ENCODE data around the gene RYR2.
"Not testable (repeated sequence)": the region's sequence is repeated elsewhere in the genome, so short reads cannot be mapped to it uniquely, and the experiment has no call there.

Gene RYR2

DNA sequence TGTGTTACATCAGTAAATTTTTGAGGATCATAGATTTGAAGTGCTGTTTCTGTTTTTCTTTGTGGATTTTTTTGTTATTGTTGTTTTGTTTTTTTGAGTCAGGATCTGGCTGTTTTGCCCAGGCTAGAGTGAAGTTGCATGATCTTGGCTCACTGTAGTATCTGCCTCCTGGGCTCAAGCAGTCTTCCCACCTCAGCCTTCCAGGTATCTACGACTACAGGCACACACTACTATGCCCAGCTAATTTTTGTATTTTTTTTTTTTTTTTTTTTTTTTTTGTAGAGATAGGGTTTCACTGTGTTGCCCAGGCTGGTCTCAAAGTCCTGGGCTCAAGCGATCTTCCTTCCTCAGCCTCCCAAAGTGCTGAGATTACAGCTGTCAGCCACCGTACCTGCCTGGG lies 236.0 kb downstream of the RYR2 start:
- not testable (repeated sequence) for DNase-seq

DNA sequence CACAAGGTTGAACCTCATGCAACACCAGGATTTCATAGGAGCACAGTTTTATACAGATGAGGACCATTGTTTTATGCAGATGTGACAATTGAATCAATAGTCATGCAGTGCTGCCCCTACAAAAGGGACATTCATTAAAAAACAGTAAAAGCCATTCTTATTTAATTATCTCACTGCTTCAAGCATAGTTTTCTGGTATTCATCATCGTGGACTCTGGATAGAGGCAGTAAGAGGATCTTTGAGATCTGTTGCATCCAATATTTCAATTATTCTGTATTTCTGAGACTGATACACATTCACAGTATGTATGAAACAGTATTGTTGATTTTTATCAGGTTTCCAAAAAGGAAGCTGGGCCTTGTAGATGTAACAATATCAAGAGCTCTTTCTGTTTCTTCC lies 237.6 kb downstream of the RYR2 start:
- DNase-seq = no peak

DNA sequence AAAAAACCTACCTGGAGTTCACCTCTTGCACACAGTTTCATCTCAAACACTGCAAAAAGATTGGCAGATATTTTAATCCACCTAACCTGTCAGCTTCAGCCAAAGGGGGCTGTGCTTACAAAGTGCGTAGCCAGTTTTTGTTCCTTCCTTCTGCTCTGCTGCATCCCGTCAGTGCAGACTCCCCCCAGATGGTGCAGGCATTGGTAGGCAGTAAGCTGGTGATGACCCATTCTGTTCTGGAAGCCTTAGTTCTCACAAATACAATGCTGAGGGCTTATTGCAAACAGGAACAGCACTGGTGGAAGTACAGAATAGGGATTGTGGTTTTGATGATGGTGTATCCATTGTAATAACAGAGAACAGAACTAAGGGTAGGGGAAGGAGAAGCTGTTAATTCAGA lies 239.5 kb downstream of the RYR2 start:
- DNase-seq = no peak

DNA sequence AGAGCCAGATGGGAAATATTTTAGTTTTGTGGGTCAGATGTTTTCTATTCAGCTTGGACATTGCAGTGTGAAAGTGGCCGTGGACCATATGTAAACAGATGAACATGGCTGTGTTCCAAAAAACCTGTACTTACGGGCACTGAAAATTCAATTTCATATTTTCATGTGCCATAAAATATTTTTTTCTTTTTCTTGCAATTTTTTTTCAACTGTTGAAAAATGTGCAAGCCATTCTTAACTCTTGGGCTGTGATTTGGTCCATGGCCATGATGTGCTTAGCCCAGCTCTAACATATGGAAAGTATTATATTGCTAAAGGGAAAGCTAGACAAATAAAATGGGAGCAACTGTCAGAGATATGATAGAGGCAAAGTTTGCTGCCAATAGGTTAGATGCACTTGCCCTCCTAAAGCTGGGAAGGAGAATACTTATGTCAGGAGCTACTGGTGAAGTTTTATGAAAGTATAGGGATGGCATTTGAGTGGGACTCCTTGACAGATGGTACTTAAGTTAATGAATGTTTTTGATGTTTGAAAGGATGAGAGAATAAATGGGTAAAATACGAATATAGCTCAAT lies 240.3 kb downstream of the RYR2 start:
- DNase-seq = no peak

DNA sequence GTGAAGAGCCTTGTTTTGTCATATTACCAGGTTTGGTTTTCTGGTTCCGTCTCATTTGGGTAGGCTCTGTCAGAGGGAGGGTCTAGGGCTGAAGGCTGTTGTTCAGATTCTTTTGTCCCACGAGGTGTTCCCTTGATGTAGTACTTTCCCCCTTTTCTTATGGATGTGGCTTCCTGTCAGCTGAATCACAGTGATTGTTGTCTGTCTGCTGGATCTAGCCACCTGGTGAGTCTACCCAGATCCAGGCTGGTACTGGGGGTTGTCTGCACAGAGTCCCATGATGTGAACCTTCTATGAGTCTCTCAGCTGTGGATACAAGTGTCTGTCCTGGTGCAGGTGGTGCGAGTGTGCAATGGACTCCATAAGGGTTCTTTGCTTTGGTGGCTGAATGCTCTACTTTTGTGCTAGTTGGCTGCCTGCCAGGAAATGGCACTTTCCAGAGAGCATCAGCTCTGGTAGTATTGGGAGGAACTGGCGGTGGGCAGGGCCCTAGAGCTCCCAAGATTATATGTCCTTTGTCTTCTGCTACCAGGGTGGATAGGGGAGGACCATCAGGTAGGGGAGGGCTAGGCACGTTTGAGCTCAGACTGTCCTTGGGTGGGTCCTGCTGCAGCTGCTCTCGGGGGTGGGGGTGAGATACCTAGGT lies 246.0 kb downstream of the RYR2 start:
- no peak for DNase-seq

DNA sequence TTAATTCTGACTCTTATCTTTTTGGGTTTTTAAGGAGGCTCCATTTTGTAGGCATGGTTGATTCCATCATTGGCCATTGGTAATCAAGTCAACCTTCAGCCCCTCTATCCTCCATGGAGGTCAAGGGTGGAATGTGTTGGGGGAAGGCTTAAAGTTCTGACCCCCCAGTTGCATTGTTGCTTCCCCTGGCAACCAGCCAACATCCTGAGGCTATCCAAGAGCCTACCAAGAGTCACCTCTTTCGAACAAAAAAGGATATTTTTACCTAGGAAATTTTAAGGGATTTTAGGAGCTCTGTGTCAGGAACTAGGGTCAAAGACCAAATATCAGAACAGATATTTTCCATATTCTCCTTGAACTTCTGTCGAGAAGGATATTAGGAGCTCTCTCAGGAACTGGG lies 251.8 kb downstream of the RYR2 start:
- DNase-seq = no peak

DNA sequence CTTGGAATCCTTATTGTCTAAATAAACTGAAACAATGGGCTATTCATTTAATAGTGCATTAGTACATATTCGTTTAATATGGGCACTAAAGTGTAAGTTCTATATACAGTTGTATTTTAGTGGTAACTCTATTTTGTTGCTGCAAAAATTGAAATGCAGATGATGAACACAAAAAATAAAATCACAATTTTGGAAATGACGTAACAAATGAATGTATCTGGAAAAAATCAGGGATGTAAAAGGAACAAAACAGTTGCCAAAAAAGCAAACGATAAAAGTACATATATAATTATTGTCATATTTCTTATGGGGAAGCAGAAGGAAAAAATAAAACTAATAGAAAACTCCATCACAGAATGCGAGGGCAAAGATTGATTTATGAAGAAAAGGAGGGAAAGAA lies 254.9 kb downstream of the RYR2 start:
- DNase-seq = no peak

DNA sequence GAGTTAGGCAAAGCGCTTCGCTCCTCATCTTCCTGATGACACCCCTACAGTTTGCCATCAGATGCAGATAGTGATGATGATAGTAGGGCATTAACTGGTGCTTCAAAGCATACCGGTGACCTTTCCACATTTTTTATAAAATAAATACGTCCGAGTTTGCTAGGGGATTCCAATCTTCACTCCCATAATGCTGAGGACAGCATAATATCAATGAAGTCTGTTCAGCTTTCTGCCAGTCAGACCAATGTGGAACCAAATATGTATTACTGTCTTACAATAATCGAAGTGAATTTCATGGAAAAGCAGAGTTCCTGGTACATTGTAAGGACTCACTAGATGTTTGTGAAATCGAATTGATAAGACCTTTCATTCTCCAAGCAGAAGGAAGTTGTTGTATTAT lies 258.7 kb downstream of the RYR2 start:
- DNase-seq = no peak

DNA sequence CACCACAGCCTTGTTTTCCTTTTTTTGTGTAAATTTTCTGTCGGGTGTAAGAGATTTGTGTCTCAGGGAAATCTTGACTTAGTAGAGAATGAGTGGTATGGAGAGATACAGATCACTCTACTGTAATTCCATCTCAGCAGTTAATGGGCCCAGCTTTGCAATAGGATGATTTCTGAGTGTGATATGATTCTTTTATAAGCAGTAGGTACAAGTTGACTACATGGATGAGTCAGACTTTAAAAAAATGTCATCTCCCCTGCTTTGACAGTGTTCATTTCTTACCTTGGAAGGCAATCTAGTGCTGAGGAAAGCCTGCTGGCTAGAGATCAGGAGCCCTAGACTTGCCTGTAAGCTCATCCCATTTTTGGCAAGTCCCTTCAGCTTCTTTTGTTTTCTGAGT lies 261.9 kb downstream of the RYR2 start:
- no peak for DNase-seq

DNA sequence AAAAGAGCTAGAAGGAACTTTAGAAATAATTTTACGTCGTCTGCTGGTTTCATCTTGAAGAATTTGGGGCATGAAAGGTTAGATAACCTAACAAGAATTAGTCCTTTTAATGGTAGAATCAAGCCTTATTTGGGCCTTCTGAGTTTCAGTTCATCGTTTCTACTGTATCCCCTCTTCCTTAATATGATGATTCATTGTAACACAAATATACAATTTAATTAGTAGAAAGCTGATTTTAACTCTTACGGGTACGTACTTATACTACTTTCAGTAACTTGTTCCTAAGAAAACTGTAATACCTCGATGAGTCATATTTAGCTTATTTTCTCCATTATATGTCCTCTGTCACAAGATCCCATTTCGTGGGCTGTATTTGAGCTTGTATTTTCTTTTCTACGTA lies 264.7 kb downstream of the RYR2 start:
- DNase-seq = no peak

DNA sequence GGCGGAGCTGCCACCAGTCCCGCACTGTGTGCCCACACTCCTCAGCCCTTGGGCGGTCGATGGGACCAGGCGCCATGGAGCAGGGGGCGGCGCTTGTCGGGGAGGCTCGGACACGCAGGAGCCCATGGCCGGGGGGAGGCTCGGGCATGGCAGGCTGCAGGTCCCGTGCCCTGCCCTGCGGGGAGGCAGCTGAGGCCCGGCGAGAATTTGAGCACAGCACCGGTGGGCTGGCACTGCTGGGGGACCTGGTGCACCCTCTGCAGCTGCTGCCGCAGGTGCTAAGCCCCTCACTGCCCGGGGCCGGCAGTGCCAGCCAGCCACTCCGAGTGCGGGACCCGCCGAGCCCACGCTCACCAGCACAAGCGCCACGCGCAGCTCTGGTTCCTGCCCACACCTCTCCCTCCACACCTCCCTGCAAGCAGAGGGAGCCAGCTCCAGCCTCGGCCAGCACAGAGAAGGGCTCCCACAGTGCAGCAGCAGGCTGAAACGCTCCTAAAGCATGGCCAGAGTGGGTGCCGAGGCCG lies 267.7 kb downstream of the RYR2 start:
- DNase-seq = no peak

DNA sequence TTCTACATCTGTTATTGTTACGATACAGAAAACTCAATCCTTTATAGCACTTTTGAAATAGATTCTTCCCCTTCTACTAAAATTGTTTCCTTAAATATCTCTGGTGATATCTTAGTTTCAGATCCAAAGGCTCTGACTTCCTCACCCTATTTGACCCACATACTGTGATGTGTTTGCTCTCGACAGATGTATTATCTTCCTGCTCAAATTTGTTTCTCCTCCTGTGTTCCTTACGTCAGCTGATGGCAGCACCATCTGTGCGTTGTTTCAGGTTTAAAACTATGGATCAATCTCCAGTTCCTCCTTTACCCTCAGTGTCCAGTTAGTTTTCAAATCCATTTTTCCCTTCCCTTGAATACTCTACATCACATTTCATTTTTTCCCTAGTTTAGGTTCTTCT lies 274.4 kb downstream of the RYR2 start:
- DNase-seq = no peak

DNA sequence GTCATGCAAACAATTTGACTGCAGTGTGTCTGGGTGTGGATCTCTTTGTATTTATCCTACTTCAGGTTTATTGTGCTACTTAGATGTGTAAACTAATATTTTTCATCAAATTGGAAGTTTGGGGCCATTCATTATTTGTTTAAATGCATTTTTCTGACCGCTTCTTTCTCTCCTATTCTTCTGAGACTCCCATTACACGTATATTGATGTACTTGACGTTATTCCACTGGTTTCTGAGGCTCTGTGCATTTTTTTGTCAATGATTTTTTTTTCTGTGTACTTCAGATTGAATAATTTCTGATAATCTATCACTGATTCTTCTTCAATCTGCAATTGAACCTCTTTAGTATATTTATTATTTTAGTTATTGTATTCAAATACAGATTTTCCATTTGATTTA lies 276.8 kb downstream of the RYR2 start:
- DNase-seq = no peak

DNA sequence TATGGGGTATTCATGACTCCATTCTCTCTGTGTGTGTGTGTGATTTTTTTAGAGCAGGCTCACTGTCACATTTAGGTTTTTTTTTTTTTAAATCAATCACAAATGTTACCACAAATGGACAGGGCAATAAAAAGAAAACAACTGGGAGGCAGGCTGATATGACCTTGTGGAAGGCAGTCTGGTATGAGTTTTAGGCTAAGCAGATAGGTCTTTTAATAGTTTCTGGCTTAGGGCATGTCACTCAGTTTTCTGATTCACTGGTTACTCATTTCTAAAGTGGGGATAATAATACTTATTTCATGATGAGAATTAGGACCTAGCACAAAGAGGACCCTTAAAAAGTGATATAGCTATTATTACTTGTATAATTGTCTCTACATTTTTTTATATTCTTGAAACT lies 278.9 kb downstream of the RYR2 start:
- DNase-seq = no peak

DNA sequence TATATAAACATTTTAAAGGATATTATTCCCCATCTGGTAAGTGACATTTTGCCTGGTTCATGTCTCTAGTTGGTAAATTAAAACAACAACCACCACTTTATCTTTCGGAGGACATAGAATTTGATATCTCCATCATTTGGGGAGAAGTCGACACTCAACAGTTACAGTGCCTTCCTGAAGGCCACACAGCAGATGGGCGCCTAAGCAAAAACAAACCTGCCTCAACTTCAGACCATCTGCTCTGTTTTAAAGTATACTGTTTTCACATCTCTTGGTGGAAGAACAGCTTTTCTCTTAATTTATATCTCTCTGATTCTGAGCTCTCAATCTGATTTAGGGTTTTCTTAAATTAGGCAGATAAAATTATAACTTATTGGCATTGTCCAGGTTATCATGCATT lies 282.2 kb downstream of the RYR2 start:
- DNase-seq = no peak

DNA sequence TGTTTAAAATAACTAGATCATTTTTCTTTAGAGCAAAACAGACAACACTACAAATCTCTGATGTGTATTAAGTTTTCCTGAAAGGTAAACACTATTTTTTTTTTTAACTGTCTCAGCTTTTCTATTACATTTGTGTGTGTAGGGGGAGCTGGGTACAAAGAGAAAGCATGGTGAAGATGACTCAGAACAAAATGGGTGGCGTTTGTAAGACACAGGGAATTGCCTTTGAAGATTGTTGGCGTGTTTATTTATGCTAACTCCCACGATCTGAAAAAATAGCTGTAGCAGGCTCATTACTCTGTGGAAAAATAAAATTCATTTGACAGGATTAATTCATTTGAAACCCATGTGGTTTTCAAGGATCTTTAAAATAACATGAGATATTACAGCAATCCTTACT lies 285.1 kb downstream of the RYR2 start:
- no peak for DNase-seq

DNA sequence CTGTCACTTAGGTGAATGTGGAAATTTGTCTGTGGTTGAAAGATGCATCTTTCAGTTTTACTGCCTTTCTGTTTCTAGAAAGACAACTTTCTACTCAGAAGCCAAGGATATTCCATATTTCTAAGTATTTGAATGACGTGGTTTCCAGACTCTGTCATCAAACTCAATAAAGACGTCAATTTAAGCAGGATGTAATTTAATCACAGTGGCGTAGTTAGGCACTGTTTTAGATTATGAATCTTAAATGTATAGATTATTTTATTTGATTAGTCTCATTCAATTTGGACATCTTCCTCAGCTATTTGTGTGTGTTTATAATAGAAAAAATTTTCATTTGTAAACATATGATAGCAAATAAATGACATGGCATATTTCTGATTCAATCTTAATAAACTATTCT lies 298.9 kb downstream of the RYR2 start:
- no peak for DNase-seq

DNA sequence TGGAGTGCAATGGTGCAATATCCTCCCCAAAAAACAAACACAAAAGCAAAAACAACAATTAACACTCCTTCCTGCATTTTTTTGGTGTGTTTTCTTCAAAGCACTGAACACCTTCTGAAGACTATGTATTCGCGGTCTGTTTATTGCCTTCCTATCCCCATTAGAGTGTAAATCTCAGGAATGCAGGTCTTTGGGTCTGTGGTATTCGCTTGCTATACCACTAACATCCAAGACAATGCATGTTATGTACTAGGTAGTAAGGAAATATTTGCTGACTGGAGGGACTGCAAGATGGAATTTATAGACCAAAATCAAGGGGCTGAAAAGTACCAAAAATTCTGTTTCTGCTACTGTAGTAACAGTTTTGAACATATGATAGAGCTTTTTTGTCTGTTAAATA lies 299.4 kb downstream of the RYR2 start:
- no peak for DNase-seq

DNA sequence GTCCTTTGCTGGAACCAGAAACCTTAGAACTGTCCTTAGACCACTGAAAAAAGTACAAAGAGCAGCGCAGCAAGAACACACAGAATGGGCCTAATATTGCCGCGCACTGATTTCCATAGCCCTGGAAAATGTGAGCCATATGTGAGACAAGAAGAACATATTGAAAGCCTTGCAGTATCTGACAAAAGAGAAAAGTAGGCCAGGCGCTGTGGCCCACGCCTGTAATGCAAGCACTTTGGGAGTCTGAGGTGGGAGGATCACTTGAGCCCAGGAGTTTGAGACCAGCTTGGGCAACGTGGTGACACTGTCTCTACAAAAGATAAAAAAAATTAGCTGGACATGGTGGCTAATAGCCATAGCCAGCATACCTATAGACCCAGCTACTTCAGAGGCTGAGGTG lies 300.7 kb downstream of the RYR2 start:
- DNase-seq = no peak

DNA sequence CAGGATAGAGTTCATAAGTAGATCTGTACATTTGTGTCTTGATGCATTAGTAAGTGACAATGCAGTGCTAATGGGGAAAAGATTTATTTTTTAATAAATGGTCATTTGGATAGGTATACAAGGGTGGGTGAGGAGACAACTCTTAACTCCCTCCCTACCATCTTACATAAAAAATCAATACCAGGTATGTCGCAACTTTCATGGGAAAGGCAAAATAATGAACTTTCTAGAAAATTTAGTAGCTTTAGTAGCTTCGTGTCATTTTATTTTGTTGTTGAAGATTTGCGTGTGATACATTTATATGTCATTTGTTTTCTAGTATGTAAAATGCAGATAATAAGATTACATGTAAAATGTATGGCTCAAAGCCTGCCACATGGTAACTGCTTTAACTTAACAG lies 310.8 kb downstream of the RYR2 start:
- no peak for DNase-seq

DNA sequence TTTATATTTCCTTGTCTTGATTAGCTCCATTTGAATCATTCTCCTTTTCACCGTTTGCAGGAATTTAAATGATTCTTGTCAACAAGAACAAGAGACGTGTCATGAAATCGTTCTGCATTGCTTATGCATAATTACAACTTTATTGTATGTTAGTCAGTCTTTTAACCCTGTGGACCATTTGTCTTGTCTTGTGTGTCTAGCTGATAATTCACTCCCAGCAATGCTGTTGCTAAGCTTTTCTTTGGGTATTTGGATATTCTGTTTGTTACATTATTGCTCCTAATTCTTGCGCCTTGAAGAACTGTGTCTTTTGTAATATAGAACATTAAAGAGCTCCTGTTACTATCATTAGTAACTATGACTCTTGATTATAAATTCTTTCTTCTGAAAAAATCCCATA lies 311.9 kb downstream of the RYR2 start:
- no peak for DNase-seq

DNA sequence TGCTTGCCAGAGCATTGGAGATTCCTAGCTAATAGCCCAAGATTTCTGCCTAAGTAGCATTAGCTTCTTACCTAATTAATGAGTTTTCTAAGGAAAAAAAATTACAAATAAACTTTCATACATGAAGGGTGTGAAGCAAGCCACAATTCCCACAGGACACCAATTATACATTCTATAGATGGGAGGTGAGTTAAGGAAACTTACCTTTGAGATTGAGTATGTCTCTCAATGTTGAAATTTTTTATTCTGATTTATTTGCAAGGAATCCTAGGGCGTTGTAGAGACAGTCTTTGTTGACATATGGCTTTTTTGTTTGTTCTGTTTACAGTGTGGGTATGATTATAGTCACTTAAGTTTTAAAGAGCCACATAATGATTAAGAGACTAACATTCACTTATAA lies 313.0 kb downstream of the RYR2 start:
- no peak for DNase-seq

DNA sequence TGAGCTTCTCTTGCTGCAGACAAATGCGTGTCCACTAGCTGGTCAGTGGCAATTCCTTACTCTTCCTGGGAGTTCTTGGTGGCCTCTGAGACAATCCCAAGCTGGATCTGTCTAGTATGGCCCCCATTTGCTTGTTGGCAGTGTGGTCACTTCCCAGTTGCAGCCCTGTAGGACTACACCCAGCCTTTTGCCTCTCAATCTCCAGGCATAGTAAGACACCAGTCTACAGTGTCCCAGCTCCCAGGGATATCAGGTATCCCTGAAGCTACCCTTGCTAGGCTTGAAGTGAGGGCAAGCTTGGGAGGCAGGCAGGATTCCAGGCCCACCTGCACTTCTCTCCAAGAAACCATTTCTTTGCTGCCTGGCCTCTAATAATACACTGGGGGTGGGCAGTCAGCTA lies 316.6 kb downstream of the RYR2 start:
- no peak for DNase-seq

DNA sequence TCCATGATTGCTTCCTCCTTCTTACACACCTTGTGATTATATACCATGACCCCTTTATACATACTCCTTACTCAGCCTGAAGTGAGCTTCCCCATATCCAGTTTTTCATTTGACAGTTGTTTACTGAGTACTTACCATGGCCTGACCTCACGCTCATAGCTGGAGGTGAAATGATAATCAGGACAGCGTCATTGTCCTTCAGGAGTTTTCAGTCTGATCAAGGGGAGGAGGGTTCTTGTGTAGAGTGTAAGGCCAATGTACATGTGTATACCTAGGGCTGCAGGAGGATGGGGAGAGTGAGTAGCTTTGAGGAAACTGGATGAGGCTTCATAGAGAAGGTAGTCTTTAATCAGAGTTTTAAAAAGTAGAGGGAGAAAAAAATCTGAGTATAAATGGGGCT lies 325.8 kb downstream of the RYR2 start:
- no peak for DNase-seq

DNA sequence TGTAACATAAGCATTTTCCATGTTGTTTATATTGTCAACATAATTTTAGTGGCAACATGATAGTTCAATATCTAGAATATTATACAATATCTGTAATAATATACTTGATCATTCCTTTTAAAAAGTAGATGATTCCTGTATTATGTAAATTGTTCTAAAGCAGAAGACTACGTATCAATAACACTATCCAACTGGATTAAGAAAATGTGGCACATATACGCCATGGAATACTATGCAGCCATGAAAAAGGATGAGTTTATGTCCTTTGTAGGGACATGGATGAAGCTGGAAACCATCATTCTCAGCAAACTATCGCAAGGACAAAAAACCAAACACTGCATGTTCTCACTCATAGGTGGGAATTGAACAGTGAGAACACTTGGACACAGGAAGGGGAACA lies 329.5 kb downstream of the RYR2 start:
- not testable (repeated sequence) for DNase-seq

Measured in NCI-H2029 (cell line).